ENCODE measurements around the gene PAFAH2.

Gene PAFAH2

GRCh38 chr1:25955553-25955952 is 42.3 kb downstream of the PAFAH2 start:
- H3K4me1 ChIP-seq (ENCODE audit: low read length): no peaks in the 10 kb centered on the region
- no peak overlapping the region for H3K4me2 ChIP-seq (ENCODE audit: low read depth, low read length)
- TF ChIP-seq CTCF (IDR thresholded peaks at IDR 0.05; ENCODE audit: low read length) (no peak), EZH2 (optimal IDR thresholded peaks at IDR 0.05; ENCODE audit: low read depth, low read length) (no peak), EZH2phosphoT487 (IDR thresholded peaks at IDR 0.05; ENCODE audit: low read length) (no peak)
- H3K79me2 ChIP-seq (ENCODE audit: low read length): no peaks in the 10 kb centered on the region
- H3K9ac ChIP-seq (ENCODE audit: low read length): no peak overlapping the region
- no peaks in the 10 kb centered on the region for H3F3A ChIP-seq (ENCODE audit: insufficient read depth, low read length)
- no peaks in the 10 kb centered on the region for H3K27me3 ChIP-seq (replicated peaks; ENCODE audit: insufficient read depth, low read length)
- H2AFZ ChIP-seq (ENCODE audit: low read length): no peak overlapping the region
- H4K20me1 ChIP-seq (ENCODE audit: insufficient read depth, low read length): no peaks in the 10 kb centered on the region
- no peaks in the 10 kb centered on the region for H3K9me2 ChIP-seq (replicated peaks; ENCODE audit: insufficient read depth, low read length)
- DNase-seq: no peak
- no peak overlapping the region for H3K27ac ChIP-seq (ENCODE audit: low read length)
- no peak overlapping the region for H3K4me3 ChIP-seq (ENCODE audit: low read length)
- no peaks in the 10 kb centered on the region for H3K36me3 ChIP-seq (replicated peaks; ENCODE audit: insufficient read depth, low read length)
- no peaks in the 10 kb centered on the region for H3K9me3 ChIP-seq (replicated peaks; ENCODE audit: insufficient read depth, low read length)

- TF ChIP-seq EZH2 (optimal IDR thresholded peaks at IDR 0.05; ENCODE audit: low read depth, low read length): no peak
- no peak for TF ChIP-seq EZH2phosphoT487 (IDR thresholded peaks at IDR 0.05; ENCODE audit: low read length)
- TF ChIP-seq CTCF (IDR thresholded peaks at IDR 0.05; ENCODE audit: low read length): no peak
- Histone ChIP-seq H2AFZ (ENCODE audit: low read length) (no peak overlapping the region), H3K4me1 (ENCODE audit: low read length) (no peaks in the 10 kb centered on the region)
Measured at GRCh38 chr1:25954282-25954938, 43.5 kb downstream of the PAFAH2 start.

GRCh38 chr1:25952841-25953401 is 44.9 kb downstream of the PAFAH2 start:
- Histone ChIP-seq H3K9ac (ENCODE audit: low read length) (no peak overlapping the region), H2AFZ (ENCODE audit: low read length) (no peak overlapping the region), H3K27ac (ENCODE audit: low read length) (no peak overlapping the region), H3K27me3 (replicated peaks; ENCODE audit: insufficient read depth, low read length) (no peaks in the 10 kb centered on the region), H3F3A (ENCODE audit: insufficient read depth, low read length) (no peaks in the 10 kb centered on the region), H3K4me3 (ENCODE audit: low read length) (no peak overlapping the region), H3K4me2 (ENCODE audit: low read depth, low read length) (no peak overlapping the region), H3K79me2 (ENCODE audit: low read length) (no peaks in the 10 kb centered on the region), H3K36me3 (replicated peaks; ENCODE audit: insufficient read depth, low read length) (no peaks in the 10 kb centered on the region), H3K9me2 (replicated peaks; ENCODE audit: insufficient read depth, low read length) (no peaks in the 10 kb centered on the region), H3K9me3 (replicated peaks; ENCODE audit: insufficient read depth, low read length) (no peaks in the 10 kb centered on the region), H3K4me1 (ENCODE audit: low read length) (no peaks in the 10 kb centered on the region), H4K20me1 (ENCODE audit: insufficient read depth, low read length) (no peaks in the 10 kb centered on the region)
- DNase-seq: no peak
- TF ChIP-seq EZH2phosphoT487 (IDR thresholded peaks at IDR 0.05; ENCODE audit: low read length): no peak
- TF ChIP-seq EZH2 (optimal IDR thresholded peaks at IDR 0.05; ENCODE audit: low read depth, low read length): no peak
- no peak for TF ChIP-seq CTCF (IDR thresholded peaks at IDR 0.05; ENCODE audit: low read length)

More at GRCh38 chr1:25954282-25954938, 43.5 kb downstream of the PAFAH2 start:
- no peak overlapping the region for H3K9ac ChIP-seq (ENCODE audit: low read length)
- H3K4me3 ChIP-seq (ENCODE audit: low read length): no peak overlapping the region
- H3K27ac ChIP-seq (ENCODE audit: low read length): no peak overlapping the region
- no peaks in the 10 kb centered on the region for H3K9me3 ChIP-seq (replicated peaks; ENCODE audit: insufficient read depth, low read length)
- no peak overlapping the region for H3K4me2 ChIP-seq (ENCODE audit: low read depth, low read length)
- no peaks in the 10 kb centered on the region for H3K36me3 ChIP-seq (replicated peaks; ENCODE audit: insufficient read depth, low read length)
- no peaks in the 10 kb centered on the region for H4K20me1 ChIP-seq (ENCODE audit: insufficient read depth, low read length)
- H3K27me3 ChIP-seq (replicated peaks; ENCODE audit: insufficient read depth, low read length): no peaks in the 10 kb centered on the region
- no peaks in the 10 kb centered on the region for H3F3A ChIP-seq (ENCODE audit: insufficient read depth, low read length)
- no peaks in the 10 kb centered on the region for H3K9me2 ChIP-seq (replicated peaks; ENCODE audit: insufficient read depth, low read length)
- no peaks in the 10 kb centered on the region for H3K79me2 ChIP-seq (ENCODE audit: low read length)
- DNase-seq: no peak
